Erythroblast (primary cell): ENCODE data around the gene GTF3C4.

Experiments
- DNase-seq, 2 experiments: peaks; one replicate each; lab custom pipeline; 2025; lab: John Stamatoyannopoulos, UW
- GATA1 ChIP-seq: IDR thresholded peaks from 2 replicates; pipeline ENCODE4 v1.6.1; 2011; ENCODE audit warnings: low read depth, mild to moderate bottlenecking, control low read depth, low read length, moderate library complexity
- POLR2A ChIP-seq: IDR thresholded peaks from 2 replicates; pipeline ENCODE4 v1.6.1; 2011; ENCODE audit warnings: mild to moderate bottlenecking, low read length

GTF3C4 gene

DNA sequence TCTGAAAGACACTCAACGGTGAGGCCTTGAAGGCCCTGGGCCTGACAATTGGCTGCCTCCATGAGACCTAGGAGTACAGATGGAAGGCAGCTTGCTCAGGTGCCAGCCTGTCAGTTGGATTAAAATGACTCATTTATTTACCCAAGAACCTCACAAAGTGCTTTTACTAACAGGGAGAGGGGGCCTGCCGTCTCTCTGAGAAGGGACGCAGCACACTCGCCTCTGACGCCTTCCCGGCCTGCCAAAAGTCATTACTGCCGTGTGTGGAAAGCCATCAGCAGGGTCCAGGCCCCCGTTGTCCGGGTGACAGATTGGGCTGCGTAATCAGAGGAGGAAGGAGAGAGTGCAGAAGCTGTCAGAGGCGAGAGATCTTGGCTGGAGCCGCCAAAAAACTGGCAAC, 32.9 kb upstream of the GTF3C4 start:
- no peak for TF ChIP-seq POLR2A
- TF ChIP-seq GATA1, result no peak
- DNase-seq, result no peak

DNA sequence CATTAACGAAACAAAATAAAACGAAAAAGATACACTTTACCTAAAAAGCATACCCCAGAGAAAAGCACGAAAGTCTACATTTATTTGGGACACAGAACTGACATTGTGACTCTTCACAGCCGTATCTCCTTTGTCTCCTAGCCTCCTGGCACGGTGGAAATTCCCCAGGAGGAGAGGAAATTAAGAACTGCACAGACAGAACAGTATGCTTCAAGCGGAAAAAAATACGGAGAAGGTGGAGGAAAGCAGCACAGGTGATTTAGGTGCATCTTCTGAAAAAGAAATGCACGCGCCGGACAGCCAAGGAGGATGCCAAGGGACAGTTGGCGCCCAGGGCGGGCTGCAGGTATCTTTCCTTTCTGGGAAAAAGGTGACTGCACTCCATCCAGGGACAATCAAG, 32.5 kb upstream of the GTF3C4 start:
- no peak for TF ChIP-seq GATA1
- no peak for TF ChIP-seq POLR2A
- no peak for DNase-seq

DNA sequence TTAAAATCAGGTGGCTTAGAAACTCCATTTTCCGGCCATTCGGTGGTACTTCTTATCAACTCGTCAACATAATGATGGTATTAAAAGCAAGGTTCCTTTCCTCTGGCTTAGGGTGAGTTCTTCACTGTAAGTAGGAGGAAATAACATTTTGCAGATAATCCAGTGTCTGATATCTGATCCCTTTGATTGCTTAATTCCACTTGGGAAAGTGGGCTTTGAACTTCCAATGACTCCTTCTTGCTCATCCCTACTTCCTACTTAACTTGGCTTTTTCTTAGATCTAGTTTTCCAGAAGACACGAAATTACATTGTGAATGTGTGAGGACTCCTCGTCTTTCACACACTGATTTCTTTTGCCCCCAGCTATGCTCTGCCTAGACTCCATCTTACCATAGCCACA, 32.0 kb upstream of the GTF3C4 start:
- no peak for TF ChIP-seq POLR2A
- no peak for TF ChIP-seq GATA1
- DNase-seq, result no peak

DNA sequence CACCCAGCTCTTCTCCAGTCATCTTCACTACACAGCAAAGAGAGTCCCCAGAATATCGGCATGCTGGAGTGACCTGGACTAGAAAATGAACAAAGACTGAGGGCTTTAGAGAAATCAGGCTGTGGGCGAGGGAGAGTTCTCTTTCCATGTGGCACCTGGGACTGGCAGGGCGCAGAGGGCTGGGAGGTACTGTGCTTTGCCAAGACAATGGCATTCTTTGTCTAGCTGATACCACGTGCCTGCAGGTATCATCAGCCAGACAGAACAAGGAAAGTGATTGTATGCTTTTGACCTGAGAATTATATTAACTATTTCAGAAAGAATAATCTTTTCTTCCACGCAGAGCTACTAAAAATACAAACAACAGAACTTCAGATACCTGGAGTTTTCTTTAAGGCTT, 30.9 kb upstream of the GTF3C4 start:
- DNase-seq, result no peak
- TF ChIP-seq POLR2A, result no peak
- TF ChIP-seq GATA1, result no peak

DNA sequence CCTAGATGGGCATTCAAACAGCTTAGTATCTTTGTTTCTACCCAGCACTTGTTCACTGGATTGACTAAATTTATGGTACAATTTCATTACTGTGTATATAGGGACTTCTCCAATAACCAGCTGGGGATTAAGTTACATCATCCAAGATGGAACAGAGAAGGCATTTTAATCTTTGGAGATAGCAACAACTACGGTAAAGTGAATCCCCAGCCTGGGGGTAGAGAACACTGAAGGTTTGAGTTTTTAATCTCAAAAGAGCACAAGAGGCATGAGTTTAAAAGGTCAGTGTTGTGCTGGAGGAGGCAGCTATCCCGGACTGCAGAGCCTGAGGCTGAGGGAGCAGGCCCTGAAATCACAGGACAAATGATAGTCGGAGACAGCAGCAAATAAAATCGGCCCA, 29.0 kb upstream of the GTF3C4 start:
- no peak for DNase-seq
- TF ChIP-seq GATA1, result no peak
- TF ChIP-seq POLR2A, result no peak

DNA sequence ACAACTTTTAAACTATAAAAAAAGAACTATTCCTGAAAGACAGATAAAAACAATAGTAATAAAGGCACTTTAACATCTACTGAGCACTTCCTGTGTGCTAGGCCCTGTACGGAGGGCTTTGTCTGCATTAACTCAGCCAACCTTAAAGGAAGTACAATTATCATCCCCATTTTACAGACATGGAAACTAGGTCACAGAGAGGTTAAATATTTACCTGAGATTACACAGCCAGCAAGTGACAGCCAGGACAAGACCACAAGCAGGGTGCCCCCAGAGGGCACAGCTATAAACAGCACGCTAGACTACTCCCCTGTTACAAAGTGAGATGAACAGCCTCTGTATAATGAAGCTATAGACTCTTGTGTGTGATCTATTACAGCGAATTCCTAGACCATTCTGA, 26.0 kb upstream of the GTF3C4 start:
- TF ChIP-seq POLR2A, result no peak
- TF ChIP-seq GATA1, result no peak
- DNase-seq, result peak; percentile 8 to 22

DNA sequence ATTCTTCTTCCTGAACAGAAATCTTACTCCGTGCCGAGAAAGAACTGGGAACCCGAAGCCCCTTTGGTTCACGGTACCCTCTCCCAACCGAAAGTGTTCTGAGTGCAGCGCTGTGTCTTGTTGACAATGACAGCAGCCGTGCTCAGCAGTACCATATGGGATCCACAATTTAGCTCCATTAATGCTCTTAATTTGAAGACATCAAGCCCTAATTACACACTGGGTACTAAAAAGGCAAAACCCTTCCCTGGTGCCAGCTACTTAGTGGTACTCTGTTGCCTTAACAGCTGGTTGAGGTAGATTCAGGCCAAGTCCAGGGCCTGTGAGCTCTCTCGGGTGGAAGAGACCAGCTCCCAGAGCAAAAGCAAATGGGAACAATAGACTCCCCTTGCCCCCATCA, 25.0 kb upstream of the GTF3C4 start:
- no peak for TF ChIP-seq POLR2A
- TF ChIP-seq GATA1, result no peak
- no peak for DNase-seq

DNA sequence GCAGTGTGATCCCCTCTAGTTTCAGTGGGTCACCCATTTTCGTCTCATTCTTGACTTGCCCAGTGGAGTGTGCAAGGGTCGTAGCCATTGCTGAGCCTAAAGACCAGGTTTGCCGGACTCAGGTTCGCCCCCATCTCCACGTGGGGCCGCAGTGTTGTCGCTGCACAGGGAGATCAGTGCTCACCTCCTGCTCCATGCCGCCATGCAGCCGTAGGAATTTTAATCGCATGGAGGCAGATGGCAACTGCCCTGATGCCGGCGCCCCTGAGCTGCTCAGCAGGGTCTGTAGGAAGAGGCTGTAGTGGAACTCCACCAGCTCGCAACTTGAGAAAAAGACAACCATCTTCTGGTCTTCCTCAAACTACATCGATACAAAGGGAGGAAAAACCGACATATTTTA, 24.6 kb upstream of the GTF3C4 start:
- no peak for DNase-seq
- no peak for TF ChIP-seq POLR2A
- TF ChIP-seq GATA1, result no peak

DNA sequence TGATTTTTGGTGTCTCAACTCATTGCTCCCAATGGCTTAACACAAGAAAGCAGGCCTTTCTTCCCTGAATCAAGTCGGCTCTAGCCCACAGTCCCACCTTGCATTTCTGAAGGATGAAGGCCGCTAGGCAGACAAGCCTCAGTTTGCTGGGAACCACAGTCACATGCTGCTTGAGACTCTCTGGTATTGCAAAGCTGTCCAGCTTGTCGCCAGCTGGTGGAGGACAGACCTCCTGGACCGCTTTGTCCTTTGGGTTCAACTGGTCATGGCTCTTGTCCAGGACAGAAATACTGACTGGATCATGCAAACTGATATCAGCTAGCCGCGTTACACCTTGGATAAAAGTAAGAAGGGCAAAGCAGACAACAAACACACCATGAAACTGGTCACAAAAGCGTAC, 23.5 kb upstream of the GTF3C4 start:
- no peak for DNase-seq
- TF ChIP-seq GATA1, result no peak
- no peak for TF ChIP-seq POLR2A

DNA sequence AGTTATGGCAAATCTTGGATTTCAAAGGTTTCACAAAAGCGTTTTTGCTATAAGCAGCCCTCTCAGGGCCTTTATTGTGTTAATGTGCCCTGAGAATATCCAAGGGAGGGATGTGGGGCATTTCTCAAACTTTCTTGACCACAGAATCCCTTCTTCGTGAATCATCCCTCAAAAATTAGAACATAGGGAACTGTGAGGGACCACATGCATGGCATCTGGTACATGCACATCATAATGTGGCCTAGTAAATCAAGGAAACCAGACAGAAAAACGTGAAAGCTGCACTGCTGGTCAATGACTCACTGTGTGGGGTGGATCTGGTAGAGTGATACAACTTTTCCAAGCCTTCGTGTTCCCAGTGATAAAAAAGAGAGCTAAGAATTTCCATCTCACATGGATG, 22.9 kb upstream of the GTF3C4 start:
- no peak for DNase-seq
- TF ChIP-seq POLR2A (no peak), GATA1 (no peak)

DNA sequence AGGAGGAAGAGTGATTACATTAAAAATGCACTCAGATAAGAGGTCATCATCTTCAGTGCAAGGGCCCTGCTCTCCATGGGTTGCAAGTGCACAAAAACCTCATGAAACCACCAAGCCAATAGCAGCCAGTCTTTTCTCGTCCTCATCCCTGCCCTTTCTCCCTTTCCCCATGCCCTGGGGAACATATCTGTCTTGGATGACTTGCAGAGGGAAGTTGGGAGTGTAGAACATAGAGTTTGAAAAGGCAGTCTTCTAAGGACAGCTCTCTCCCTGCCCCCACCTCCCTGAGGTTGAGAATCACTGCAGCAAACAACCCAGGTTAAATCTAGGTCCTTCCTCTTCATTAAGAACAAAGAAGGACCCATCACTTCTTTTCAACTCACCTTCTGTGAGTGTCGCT, 22.5 kb upstream of the GTF3C4 start:
- TF ChIP-seq POLR2A (no peak), GATA1 (no peak)

DNA sequence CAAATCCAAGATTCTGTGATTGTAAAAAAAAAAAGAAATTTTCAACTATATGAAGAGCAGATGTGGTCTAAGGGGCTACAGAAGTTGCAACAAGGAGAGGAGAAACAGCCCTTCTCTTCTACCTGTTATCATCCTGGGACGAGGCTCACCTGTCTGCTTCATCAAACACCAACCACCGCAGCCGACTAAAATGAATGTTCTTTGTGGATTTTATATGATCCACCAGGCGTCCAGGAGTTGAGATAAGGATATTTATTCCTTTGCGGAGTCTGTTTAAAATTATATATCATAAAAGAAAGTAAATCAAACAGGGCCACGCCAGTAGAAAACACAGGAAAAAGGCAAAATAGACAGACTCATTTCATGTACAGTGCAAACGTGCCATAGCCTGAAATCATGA, 22.0 kb upstream of the GTF3C4 start:
- no peak for DNase-seq
- TF ChIP-seq POLR2A (no peak), GATA1 (no peak)

More for the DNA sequence above, 22.5 kb upstream of the GTF3C4 start:
- DNase-seq, result no peak

DNA sequence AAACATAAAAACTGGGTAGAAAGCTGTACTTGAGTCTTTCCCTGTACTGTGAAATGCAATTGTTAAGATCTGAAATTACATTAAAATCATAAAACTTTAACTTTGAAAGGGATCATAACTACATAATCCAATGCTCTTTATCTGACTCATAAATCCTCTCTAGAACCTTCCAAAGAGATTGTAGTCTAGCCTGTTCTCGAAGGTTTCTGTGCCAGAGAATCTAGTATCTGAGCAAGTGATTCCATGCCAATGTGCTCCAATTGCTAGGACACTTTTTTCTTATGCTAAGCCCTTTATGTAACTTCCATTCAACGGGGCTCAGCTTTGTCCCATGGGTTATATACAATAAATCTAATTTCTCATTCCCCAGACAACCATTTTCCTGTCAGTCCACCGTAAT, 21.6 kb upstream of the GTF3C4 start:
- TF ChIP-seq GATA1 (no peak), POLR2A (no peak)
- no peak for DNase-seq

DNA sequence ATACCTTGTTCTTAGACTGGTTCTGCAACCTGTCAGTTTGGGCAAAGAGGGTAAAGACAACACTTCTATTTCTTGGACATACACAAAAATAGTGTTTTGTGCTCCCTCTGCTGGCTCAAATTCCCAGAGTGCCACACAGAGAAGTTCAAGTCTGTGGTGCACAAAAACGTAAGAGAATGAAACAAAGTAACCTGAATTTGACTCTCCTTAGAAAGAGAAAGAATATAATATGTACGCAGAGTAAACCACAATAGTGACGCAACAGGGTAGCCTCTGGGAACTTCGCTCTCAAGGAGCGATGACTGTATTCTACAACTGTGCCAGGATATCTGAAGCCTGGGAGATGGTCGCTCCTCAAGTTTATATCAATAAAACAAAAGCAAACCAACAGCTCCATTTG, 19.0 kb upstream of the GTF3C4 start:
- peak; percentile 6 to 23 for DNase-seq
- TF ChIP-seq POLR2A (no peak), GATA1 (no peak)

DNA sequence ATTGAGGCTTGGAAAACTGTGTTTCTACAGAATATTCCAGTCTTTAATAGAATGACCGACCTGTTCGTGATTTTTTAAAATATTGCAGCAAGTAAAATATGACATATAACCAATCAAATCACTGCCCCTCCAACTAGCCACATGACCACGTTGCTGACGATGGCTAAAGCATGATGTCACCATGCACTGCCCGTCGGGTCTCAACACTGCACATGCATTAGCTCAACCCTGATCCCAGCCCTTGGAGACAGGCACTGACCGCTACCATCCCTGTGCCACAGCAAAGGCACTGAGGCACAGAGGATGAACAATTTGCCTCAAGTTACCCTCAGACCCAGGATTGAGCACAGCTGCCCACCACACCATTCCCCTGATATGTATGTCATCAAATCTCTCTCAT, 14.0 kb upstream of the GTF3C4 start:
- DNase-seq, result no peak
- TF ChIP-seq GATA1 (no peak), POLR2A (no peak)
